K562 (cell line): ENCODE results near the gene ECE2. TPM values are rescaled to one million over a fixed set of nuclear protein-coding genes. Genes with fewer than 3 reads are reported as not detected.

Source experiments
- ADNP ChIP-seq: fragments of 200-800 bp; sonication (Bioruptor generic); IDR thresholded peaks from 2 replicates; pipeline ENCODE4 v1.6.1; 2016; ENCODE audit warnings: missing genetic modification characterization, missing compliant biosample characterization
- CBX3 ChIP-seq, 2 experiments: IDR thresholded peaks; 1 replicate in 1 of 2; 2 replicates in 1 of 2; pipeline ENCODE4 v1.6.1; 2012; ENCODE audit warnings: inconsistent platforms in 2 of 2, low read length in 2 of 2, borderline replicate concordance in 1 of 2, control low read depth in 1 of 2
- EZH2 ChIP-seq: IDR thresholded peaks from 2 replicates; pipeline ENCODE4 v1.6.1; 2012; ENCODE audit warnings: low read depth, mild to moderate bottlenecking, inconsistent platforms, low read length, borderline replicate concordance
- HNRNPLL ChIP-seq: fragments of 200-400 bp; formaldehyde crosslinking; IDR thresholded peaks from 2 replicates; pipeline ENCODE4 v1.6.1; 2017; ENCODE audit warnings: low read length, low read depth, mild to moderate bottlenecking; ENCODE audit not compliant: poor library complexity, severe bottlenecking
- HOXB6 ChIP-seq: fragments of 250-450 bp; sonication (Bioruptor Pico); IDR thresholded peaks from 2 replicates; pipeline ENCODE4 v1.5.1; 2022; ENCODE audit warnings: mild to moderate bottlenecking, borderline replicate concordance
- IFI16 ChIP-seq: fragments of 250-450 bp; sonication (Bioruptor Pico); IDR thresholded peaks from 2 replicates; pipeline ENCODE4 v2.1.2; 2022; ENCODE audit warnings: mild to moderate bottlenecking, inconsistent platforms
- JUND ChIP-seq, 2 experiments: IDR thresholded peaks; 2 replicates in 1 of 2; 3 replicates in 1 of 2; pipeline ENCODE4 v1.6.1; 2011; ENCODE audit warnings: borderline replicate concordance in 2 of 2, low read depth in 2 of 2, low read length in 2 of 2, improper control_type of control experiment in 1 of 2, missing biosample characterization in 1 of 2, missing genetic modification characterization in 1 of 2, missing genetic modification reagents in 1 of 2
- L3MBTL2 ChIP-seq: fragments of 450-650 bp; IDR thresholded peaks from 2 replicates; pipeline ENCODE4 v1.6.1; 2016; ENCODE audit warnings: mild to moderate bottlenecking, moderate library complexity
- MXI1 ChIP-seq: IDR thresholded peaks from 2 replicates; pipeline ENCODE4 v1.6.1; 2011; ENCODE audit warnings: low read depth, mild to moderate bottlenecking, improper control_type of control experiment, low read length
- SMARCA5 ChIP-seq: fragments of 450-650 bp; IDR thresholded peaks from 2 replicates; pipeline ENCODE4 v1.6.1; 2016
- YBX1 ChIP-seq: fragments of 450-650 bp; IDR thresholded peaks from 2 replicates; pipeline ENCODE4 v1.7.1; 2016; ENCODE audit warnings: mild to moderate bottlenecking
- ZNF184 ChIP-seq: sonication (generic); formaldehyde crosslinking; IDR thresholded peaks from 2 replicates; pipeline ENCODE4 v1.5.0; 2020; ENCODE audit warnings: missing genetic modification reagents
- ZNF274 ChIP-seq: IDR thresholded peaks from 2 replicates; pipeline ENCODE4 v1.6.1; 2011; ENCODE audit warnings: low read depth, mild to moderate bottlenecking, low read length, moderate library complexity, borderline replicate concordance
- ZNF384 ChIP-seq: IDR thresholded peaks from 2 replicates; pipeline ENCODE4 v1.6.1; 2012; ENCODE audit warnings: low read depth, low read length, improper control_type of control experiment
- polyA plus RNA-seq, 8 experiments: library from polyadenylated mRNA; depleted of rRNA in 4 of 8; stranded (reverse) in 5 of 8; unstranded in 3 of 8; fragments of >200 nt; fragmentation: Nextera tagmentation in 2 of 8; fragmentation: Illumina TruSeq in 1 of 8; extraction: Ambion mirVana in 2 of 8; extraction: Trizol in 1 of 8; gene quantifications; 2 replicates each; pipeline versions ENCODE4 v1.2.1 to v1.2.3, GENCODE V29; 2011 to 2014; ENCODE audit warnings: inconsistent platforms in 1 of 8, missing spikeins in 1 of 8
- total RNA-seq, 7 experiments: library from RNA; depleted of rRNA in 6 of 7; stranded (reverse); fragments of >200 nt in 6 of 7; fragmentation: Illumina TruSeq in 2 of 7; extraction: Trizol in 2 of 7; gene quantifications; 2 replicates each; pipeline versions ENCODE4 v1.2.1 to v1.2.3, GENCODE V29; 2011 to 2021; ENCODE audit warnings: low replicate concordance in 1 of 7
- TF ChIP-seq, protein P1 (sequence below): fragments of 200-800 bp; sonication (Bioruptor generic); IDR thresholded peaks from 2 replicates; pipeline ENCODE4 v1.6.1; 2017; ENCODE audit warnings: missing genetic modification characterization, missing compliant biosample characterization
- TF ChIP-seq, protein P2 (sequence below): IDR thresholded peaks from 2 replicates; pipeline ENCODE4 v1.6.1; 2011; ENCODE audit warnings: borderline replicate concordance, low read depth, mild to moderate bottlenecking, moderate library complexity, low read length; ENCODE audit not compliant: insufficient read depth, poor library complexity, severe bottlenecking
- TF ChIP-seq, protein P3 (sequence below), 2 experiments: IDR thresholded peaks; 2 replicates each; pipeline ENCODE4 v1.6.1; 2011; ENCODE audit warnings: borderline replicate concordance in 1 of 2, control low read depth in 1 of 2, low read depth in 1 of 2, low read length in 1 of 2, mild to moderate bottlenecking in 1 of 2, mixed read lengths in 1 of 2, moderate library complexity in 1 of 2; ENCODE audit not compliant: insufficient read depth in 1 of 2, insufficient read length in 1 of 2, poor library complexity in 1 of 2, severe bottlenecking in 1 of 2; ENCODE audit errors: extremely low read depth in 1 of 2
- TF ChIP-seq, protein P4 (sequence below): fragments of 450-650 bp; IDR thresholded peaks from 2 replicates; pipeline ENCODE4 v1.6.1; 2016; ENCODE audit warnings: low read depth, mild to moderate bottlenecking, moderate library complexity
- TF ChIP-seq, protein P5 (sequence below): fragments of 450-650 bp; formaldehyde crosslinking; IDR thresholded peaks from 2 replicates; pipeline ENCODE4 v1.4.0; 2020; ENCODE audit warnings: mild to moderate bottlenecking, moderate library complexity

Gene ECE2
- total and polyA plus RNA-seq, 9 of the 15 experiments (the other 6 are each of a cell fraction or from before 2014, with no cell fraction given), result not detected

DNA sequence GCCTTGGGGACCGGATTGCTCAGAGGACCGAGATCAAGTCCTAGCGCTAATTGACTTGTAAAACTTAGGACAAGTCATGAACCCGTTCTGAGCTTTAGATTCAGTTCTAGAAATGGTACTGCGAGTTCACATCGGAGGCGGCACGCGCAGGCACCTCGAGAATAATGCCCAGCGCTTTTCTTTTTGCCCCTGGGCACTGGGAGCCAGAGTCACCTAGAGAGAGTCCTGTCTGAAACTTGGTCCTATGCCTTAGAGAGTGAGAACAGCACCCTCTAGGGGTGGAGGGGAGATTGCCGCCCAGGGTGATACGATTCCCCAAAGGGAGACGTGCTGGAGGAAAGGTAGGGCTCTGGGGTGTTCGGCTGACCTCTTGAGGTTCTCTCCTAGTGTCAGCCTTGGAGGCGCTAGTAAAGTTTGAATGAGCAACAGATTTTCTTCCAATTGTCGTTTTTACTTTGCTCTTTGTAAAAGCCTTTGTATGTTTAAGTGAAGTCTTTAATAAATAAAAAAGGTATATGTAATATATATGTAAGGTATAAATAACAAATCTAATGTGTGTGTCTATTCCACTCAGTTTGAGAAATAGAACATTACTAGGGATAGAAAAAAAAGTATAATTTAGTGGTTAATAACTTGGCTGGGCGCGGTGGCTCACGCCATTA, 25.5 kb upstream of the ECE2 start (continued):
- TF ChIP-seq, protein P1, sequence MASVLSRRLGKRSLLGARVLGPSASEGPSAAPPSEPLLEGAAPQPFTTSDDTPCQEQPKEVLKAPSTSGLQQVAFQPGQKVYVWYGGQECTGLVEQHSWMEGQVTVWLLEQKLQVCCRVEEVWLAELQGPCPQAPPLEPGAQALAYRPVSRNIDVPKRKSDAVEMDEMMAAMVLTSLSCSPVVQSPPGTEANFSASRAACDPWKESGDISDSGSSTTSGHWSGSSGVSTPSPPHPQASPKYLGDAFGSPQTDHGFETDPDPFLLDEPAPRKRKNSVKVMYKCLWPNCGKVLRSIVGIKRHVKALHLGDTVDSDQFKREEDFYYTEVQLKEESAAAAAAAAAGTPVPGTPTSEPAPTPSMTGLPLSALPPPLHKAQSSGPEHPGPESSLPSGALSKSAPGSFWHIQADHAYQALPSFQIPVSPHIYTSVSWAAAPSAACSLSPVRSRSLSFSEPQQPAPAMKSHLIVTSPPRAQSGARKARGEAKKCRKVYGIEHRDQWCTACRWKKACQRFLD (CRISPR knock-in tag), result 0 out of 2 replicates have a peak, but pooled peaks have one; percentile 27
- TF ChIP-seq ADNP, result no peak
- TF ChIP-seq JUND (IDR thresholded peaks at IDR 0.05; ENCODE audit: borderline replicate concordance, low read depth, low read length), result peak; percentile 39; the same call in 1 of the 2 replicates
- TF ChIP-seq JUND (tag; IDR thresholded peaks at IDR 0.05; ENCODE audit: borderline replicate concordance, low read depth, low read length), result no peak; the same call in 2 of the 3 replicates
- no peak for TF ChIP-seq YBX1
- no peak for TF ChIP-seq HNRNPLL
- TF ChIP-seq CBX3 (IDR thresholded peaks at IDR 0.05; ENCODE audit: borderline replicate concordance in 1 of 2, low read length in 2 of 2), result 0 out of 3 replicates have a peak, but pooled peaks of 1 of the 2 experiments have one; percentile 39
- TF ChIP-seq ZNF184 (CRISPR knock-in tag), result no peak
- no peak for TF ChIP-seq ZNF274
- TF ChIP-seq EZH2, result no peak
- TF ChIP-seq, protein P2, sequence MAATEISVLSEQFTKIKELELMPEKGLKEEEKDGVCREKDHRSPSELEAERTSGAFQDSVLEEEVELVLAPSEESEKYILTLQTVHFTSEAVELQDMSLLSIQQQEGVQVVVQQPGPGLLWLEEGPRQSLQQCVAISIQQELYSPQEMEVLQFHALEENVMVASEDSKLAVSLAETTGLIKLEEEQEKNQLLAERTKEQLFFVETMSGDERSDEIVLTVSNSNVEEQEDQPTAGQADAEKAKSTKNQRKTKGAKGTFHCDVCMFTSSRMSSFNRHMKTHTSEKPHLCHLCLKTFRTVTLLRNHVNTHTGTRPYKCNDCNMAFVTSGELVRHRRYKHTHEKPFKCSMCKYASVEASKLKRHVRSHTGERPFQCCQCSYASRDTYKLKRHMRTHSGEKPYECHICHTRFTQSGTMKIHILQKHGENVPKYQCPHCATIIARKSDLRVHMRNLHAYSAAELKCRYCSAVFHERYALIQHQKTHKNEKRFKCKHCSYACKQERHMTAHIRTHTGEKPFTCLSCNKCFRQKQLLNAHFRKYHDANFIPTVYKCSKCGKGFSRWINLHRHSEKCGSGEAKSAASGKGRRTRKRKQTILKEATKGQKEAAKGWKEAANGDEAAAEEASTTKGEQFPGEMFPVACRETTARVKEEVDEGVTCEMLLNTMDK, result peak; percentile 76
- TF ChIP-seq L3MBTL2, result no peak
- TF ChIP-seq SMARCA5, result no peak
- TF ChIP-seq ZNF384, result peak; percentile 28; the same call in 1 of the 2 replicates
- TF ChIP-seq, protein P3, sequence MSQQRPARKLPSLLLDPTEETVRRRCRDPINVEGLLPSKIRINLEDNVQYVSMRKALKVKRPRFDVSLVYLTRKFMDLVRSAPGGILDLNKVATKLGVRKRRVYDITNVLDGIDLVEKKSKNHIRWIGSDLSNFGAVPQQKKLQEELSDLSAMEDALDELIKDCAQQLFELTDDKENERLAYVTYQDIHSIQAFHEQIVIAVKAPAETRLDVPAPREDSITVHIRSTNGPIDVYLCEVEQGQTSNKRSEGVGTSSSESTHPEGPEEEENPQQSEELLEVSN (IDR thresholded peaks at IDR 0.05; ENCODE audit: borderline replicate concordance in 1 of 2, extremely low read depth in 1 of 2, insufficient read depth in 1 of 2, insufficient read length in 1 of 2, low read depth in 1 of 2, low read length in 1 of 2, poor library complexity in 1 of 2, severe bottlenecking in 1 of 2), result peak in 1 of 2 experiments; percentile 10
- TF ChIP-seq, protein P4, sequence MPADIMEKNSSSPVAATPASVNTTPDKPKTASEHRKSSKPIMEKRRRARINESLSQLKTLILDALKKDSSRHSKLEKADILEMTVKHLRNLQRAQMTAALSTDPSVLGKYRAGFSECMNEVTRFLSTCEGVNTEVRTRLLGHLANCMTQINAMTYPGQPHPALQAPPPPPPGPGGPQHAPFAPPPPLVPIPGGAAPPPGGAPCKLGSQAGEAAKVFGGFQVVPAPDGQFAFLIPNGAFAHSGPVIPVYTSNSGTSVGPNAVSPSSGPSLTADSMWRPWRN, result no peak
- TF ChIP-seq MXI1, result no peak
- TF ChIP-seq HOXB6 (CRISPR knock-in tag), result no peak
- no peak for TF ChIP-seq IFI16
- TF ChIP-seq, protein P5, sequence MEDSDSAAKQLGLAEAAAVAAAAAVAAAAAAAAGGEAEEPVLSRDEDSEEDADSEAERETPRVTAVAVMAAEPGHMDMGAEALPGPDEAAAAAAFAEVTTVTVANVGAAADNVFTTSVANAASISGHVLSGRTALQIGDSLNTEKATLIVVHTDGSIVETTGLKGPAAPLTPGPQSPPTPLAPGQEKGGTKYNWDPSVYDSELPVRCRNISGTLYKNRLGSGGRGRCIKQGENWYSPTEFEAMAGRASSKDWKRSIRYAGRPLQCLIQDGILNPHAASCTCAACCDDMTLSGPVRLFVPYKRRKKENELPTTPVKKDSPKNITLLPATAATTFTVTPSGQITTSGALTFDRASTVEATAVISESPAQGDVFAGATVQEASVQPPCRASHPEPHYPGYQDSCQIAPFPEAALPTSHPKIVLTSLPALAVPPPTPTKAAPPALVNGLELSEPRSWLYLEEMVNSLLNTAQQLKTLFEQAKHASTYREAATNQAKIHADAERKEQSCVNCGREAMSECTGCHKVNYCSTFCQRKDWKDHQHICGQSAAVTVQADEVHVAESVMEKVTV, result peak; percentile 61
